Breast epithelium (tissue), 3 donors: ENCODE results near the gene TMC8.

Experiments
- POLR2AphosphoS5 ChIP-seq, 3 donors: sonication (generic); formaldehyde crosslinking; IDR thresholded peaks; one replicate each; pipeline ENCODE4 v1.6.1; 2017; ENCODE audit warnings: antibody characterized with exemption in 3 of 3
- TF ChIP-seq, protein P1 (sequence below), 3 donors: fragments of 450-650 bp; IDR thresholded peaks; one replicate each; pipeline ENCODE4 v1.5.1; 2016 to 2017; ENCODE audit warnings: antibody characterized with exemption in 3 of 3, mild to moderate bottlenecking in 3 of 3, moderate library complexity in 3 of 3

DNA sequence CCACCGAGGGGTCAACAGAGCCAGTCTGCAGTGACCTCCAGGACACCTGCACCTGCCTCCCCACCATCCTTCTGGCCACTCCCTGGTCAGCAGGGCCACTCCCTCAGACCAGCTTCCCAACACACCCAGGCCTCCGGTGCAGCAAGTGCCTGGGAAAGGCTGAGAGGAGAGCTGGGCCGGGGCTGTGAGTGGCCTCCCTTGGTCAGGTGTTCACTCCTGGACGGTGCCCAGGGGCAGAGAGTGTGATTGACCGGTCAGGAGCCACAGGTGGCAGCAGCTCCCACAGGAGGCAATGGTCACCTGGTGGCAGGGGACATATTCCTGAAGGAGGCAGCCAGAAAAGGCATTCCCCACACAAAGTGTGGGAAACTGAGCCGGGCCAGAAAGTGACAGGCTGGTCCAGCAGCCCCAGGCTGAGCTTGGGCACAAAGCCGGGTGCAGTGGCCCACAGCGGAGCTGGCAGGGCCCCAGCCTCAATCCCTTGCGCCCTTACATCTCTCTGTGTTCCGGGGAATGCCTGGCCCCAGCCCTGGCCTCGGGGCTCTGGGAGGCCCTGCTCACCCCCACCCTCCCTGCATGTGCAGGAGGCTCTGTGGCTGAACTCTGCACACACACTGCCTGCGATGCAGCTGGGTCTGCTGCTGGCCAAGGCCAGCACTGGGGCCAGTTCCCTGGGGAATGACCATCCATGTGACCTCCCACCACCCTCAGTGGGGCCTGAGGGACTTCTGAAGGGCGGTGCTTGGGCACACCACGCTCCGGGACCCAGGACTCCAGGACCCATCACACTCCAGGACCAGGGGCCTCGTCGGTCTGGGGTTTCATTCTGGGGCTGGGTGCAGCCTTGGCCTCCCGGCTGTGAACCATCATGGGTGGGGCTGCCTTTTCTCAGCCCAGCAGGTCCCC is 14.4 kb downstream of the TMC8 start:
- TF ChIP-seq POLR2AphosphoS5 (IDR thresholded peaks at IDR 0.05), result peak in 1 of 3 donors; percentile 8
- TF ChIP-seq, protein P1, sequence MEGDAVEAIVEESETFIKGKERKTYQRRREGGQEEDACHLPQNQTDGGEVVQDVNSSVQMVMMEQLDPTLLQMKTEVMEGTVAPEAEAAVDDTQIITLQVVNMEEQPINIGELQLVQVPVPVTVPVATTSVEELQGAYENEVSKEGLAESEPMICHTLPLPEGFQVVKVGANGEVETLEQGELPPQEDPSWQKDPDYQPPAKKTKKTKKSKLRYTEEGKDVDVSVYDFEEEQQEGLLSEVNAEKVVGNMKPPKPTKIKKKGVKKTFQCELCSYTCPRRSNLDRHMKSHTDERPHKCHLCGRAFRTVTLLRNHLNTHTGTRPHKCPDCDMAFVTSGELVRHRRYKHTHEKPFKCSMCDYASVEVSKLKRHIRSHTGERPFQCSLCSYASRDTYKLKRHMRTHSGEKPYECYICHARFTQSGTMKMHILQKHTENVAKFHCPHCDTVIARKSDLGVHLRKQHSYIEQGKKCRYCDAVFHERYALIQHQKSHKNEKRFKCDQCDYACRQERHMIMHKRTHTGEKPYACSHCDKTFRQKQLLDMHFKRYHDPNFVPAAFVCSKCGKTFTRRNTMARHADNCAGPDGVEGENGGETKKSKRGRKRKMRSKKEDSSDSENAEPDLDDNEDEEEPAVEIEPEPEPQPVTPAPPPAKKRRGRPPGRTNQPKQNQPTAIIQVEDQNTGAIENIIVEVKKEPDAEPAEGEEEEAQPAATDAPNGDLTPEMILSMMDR (IDR thresholded peaks at IDR 0.05), result no peak
